SIG-M5 treated with dmso at 0.1 percent for 504 hours (cell line): Measurements from ENCODE around the gene SHQ1.
"Not testable (repeated sequence)": the region's sequence is repeated elsewhere in the genome, so short reads cannot be mapped to it uniquely, and the experiment has no call there.

Experiments used
- DNase-seq: peaks from one replicate; lab custom pipeline; 2025; ENCODE audit not compliant: unreplicated experiment; lab: John Stamatoyannopoulos, UW

Gene SHQ1

DNA sequence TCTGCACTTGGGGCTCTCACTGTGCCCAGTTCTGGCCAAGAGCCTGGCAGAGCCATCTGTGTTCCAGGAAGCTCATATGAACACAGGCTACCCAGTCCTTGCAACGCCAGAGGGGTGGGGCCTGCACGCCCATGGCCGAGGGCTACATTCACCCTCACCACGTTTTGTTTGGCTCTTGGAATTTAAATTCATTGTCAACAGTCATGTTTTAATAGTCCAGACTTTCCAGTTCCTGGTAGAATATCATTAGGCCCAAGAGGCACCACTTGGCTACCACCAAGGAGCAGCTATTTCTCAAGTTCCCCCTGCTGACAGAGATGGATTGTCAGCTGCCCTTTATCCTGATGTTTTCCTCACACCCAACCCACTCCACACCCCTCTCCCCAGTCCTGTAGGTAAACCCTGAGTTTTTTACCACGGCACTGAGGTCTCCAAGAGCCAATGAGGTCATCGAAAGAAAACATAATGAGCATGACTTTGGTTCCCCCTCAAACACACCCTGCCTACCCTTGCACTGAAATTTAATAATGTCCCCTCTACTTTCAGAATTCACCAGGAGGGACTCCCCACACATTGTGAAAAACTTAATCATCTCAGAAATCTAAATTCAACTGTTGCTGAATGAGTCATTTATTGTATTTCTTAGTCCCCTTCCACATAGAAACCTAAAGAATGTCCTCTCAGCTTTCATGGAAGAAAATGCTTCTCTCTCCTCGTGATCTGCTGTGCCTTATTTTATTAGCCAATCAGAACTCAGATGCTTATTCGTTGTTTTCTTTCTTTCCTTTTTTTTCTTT lies 125.1 kb downstream of the SHQ1 start:
- DNase-seq = peak; percentile 42

- DNase-seq = no peak
Observed at GRCh38 chr3:72721683-72722381, 126.4 kb downstream of the SHQ1 start.

DNA sequence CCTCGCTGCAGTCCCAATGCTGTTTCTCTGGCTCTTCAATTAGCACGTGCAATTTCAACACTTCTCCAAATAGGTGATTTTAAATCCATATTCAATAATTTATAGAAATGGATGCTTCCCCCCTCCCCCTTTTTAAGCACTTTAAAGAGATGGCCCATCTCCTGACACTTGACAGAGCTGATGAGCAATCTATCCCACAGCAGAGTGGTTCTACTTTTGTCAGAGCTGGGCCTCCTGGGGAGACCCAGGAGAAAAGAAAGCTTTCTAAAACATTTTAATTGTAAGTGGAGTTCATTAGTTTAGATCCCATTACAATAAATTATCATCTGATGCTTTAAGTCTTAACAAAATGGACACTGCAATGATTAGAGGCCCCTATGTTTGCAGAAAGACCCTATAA lies 127.7 kb downstream of the SHQ1 start:
- DNase-seq = no peak

DNA sequence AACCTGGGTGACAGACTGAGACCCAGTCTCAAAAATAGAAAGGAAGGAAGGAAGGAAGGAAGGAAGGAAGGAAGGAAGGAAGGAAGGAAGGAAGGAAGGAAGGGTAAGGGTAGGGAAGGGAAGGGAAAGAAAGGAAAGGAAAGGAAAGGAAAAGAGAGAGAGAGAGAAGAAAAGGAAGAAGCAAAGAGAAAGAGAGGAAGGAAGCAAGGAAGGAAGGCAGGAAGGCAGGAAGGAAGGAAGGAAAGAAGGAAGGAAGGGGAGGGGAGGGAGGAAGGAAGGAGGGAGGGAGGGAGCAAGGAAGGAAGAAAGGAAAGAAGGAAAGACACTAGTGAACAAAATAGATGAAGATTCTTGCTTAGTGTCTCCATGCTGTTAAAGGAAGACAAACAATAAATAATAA lies 129.1 kb downstream of the SHQ1 start:
- no peak for DNase-seq

GRCh38 chr3:72714135-72714534 lies 134.1 kb downstream of the SHQ1 start:
- DNase-seq = not testable (repeated sequence)

- not testable (repeated sequence) for DNase-seq
Observed at GRCh38 chr3:72710471-72710870, 137.8 kb downstream of the SHQ1 start.

DNA sequence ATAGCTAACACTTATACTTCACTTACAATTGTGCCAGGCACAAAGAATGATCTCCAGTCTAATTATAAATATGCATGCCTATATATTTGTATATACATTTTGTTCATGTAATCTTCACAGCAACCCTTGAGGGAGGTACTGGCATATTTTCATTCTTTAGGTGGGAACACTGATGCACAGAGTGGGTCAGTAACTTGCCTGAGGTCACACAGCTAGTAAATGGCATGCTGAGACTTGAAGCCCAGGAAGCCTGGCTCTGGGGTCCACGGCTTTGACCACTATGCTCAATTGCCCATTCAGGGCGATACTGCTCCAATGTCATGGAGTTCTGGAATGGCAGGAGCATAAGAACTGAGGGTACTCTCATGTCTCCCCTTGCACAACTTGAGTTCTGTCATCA lies 139.8 kb downstream of the SHQ1 start:
- no peak for DNase-seq

- DNase-seq = no peak
Observed at GRCh38 chr3:72702997-72703396, 145.2 kb downstream of the SHQ1 start.

- DNase-seq = no peak
Observed at GRCh38 chr3:72702390-72702789, 145.9 kb downstream of the SHQ1 start.

- DNase-seq = no peak
Observed at GRCh38 chr3:72700106-72700505, 148.1 kb downstream of the SHQ1 start.

DNA sequence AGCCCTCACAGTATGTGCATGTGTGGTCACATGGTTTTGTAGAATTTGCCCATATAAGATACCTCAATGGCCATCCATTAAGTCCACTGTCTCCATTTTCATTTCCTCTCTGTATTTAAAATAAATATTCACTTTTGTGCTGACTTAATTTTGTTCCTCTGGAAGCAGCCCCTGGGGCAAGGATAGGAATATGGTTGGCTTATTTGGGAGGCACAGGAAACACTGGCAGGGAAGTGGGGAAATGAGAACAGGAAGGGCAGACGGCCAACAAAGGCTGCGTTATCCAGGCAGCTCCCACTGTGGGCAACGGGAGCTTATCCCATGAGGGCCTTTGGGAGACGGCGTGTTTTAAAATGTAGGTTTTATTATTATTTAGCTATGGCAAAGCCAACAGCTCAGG lies 148.6 kb downstream of the SHQ1 start:
- DNase-seq = no peak
